Measurements from ENCODE around the gene CPA3.

CPA3 gene

DNA sequence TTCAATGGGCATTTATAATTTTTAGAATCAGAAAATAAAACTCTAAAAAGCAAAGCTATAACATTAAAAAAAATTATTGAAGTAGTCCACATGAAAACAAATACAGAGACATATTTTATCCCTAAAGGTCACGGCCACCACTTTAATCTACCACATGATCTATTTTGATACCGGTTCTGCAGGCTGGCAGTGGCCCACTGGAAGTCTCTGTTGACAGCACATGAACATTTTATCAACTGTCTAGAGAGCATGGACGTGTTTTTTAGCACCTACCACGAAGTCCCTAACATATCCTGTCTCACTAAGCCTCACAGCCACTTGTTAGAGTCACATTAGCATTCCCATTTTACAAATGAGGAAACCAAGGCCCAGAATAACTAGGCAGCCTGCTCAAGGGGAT, 1.8 kb upstream of the CPA3 start:
- no peak for DNase-seq

DNA sequence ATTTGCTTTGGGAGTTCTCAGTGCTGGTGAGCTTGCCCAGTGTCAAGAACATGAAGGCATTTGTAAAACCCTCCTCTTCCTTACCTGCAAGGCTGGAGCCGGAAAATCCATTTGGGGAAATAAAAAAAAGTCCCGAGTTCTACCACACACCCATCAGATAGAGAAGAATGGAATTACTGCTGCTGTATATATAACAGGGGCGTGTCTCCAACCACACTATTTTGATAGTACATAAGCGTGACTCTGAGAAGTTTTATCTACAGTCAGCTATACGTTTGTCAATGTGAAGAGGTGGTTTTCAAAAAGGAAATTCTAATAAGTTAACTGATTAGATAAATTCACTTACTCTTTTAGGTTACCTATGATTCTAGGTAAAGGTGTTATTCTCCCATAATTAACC, 1.3 kb upstream of the CPA3 start:
- no peak for DNase-seq

DNA sequence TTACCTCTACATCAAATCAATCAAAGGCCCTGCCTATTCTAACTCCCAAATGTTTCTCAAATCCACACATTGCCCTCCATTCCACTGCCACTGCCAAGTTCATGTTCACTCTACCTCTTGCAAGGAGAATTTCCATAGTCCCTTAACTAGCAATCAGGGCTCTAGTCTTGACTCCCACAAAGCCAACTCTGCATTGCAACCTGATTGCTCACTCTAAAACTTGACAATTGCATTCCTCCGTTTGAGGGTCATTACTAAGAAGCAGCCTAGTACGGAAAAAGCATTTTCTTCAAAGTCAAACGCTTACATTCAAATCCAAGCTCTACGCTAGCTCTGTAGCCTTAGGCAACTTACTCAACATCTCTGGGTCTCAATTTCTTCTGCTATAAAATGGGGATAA, 1.2 kb downstream of the CPA3 start:
- no peak for DNase-seq

DNA sequence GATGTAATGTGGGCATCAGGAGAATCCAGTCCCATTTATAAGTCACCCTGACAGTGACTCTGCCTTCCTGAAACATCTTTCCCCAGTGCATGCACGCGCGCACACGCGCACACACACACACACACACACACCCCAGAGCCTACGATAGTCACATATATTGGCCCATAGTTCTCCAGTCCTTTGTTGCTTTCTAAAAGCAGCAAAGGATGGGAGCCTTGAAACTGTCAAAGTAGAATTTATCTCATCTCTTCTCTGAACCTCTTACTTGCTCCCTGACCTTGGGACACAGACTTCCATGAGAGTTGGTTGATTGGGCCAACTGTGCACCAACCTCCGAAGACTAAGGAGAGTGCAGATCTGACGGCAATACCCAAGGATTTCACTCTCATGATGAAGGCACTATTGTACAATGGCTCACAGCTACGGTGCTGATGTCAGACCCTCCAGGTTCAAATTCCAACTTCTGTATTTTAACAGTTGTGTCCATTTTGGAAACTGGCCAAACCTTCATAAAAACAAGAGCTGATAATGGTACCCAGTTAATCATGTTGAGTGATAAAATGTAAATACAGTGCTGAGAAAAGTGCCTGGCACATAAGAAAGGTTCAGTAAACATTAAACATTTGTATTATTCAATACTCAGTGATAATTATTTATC, 8.3 kb downstream of the CPA3 start:
- no peak for DNase-seq

DNA sequence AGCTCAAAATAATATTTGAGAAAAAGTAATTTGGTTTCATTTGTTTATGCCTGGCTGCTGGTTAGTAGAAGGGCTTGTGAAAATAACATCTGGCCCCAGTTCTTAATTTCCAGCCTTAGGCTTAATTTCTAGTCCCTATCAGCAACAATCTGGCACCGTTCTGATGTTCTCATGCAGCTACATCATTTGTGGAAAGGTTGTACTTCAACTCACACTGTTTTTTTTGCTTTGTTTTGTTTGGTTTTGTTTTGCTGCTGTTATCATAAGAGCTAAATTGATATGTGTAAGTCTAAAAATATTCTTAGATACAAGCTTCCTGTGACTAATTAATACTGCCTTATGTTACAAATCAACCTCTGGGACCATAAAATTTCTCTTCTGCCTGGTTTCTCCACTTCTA, 8.9 kb downstream of the CPA3 start:
- DNase-seq, result no peak

DNA sequence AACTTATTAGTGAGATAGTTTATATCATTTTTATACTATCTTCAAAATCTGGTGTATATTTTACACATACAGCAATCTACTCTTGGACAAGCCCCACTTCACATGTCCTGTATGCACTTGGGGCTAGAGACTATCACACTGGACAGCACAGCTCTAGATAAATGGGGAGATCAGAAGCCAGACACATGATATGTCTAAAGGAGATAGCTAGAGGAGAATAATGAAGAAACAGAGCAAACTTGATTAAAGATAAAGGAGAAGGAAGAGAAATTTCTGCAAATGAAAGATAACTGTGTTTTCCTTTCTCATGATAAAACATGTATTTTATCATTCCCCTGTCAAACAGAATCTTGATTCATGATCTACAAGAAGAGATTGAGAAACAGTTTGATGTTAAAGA, 13.0 kb downstream of the CPA3 start:
- no peak for DNase-seq

DNA sequence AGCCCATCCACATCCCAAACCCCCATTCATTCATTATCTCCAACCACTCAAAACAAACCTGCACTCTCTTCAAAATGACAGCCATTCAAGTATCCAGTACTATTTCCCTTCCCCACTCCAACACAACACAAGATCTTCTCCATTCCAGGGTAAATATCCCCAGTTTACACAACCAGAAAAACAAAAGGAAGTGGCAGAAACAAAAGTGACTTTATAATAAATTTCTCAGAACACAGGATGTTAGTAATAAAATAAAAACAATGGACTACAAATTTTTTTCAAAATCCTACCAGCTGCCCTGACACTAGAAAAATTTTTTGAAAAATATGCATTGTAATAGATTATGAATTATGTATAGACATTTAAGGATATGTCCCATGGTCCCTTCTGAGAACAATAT, 14.2 kb downstream of the CPA3 start:
- no peak for DNase-seq

DNA sequence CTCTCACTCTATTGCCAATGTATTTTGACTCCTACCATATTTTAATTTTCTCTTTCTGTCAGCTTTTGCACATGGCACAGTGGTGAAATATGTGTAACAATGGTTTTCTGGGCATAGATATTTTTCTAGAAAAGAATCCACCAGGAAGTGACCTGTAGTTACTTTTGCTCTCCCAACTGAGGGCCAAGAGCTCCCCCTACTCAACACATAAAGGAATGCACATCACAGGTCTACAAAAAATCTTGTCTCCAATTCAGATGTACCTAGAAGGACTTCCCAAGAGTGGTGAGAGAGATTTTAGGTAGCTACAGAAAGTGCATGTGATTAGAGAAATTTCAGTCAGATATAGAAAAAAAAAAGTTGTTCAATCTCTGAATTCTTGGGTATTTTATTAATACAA, 15.6 kb downstream of the CPA3 start:
- DNase-seq, result no peak

DNA sequence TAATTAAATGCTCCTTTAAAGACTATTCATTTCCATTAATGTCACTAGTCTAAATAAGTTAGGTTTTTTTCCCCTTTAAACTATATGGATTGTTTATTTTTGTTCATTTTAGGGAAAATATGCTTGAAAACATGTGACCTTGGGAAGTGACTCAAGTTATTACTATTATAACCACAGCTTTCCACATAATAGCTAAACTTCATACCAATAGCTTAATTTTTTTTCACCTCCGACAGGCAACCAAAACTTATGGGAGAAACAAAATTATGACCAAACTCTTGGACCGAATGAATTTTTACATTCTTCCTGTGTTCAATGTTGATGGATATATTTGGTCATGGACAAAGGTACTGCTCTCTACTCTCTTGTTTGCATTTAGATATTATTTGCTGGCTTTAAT, 16.2 kb downstream of the CPA3 start:
- no peak for DNase-seq

DNA sequence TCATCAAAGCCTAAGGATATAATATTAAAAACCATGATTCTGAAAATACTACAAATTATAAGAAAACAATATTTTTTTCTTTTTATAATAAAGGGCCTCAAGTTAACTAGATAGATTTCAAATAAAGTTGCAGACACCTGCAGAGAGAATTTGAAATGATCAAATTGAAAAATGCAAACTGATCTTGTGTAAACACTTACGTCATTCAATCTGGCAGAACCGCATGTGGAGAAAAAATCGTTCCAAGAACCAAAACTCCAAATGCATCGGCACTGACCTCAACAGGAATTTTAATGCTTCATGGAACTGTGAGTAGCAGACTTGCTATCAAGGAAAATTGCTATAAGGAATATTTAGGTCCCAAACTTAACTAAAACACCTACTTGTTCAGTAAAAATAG, 17.2 kb downstream of the CPA3 start:
- DNase-seq, result no peak

DNA sequence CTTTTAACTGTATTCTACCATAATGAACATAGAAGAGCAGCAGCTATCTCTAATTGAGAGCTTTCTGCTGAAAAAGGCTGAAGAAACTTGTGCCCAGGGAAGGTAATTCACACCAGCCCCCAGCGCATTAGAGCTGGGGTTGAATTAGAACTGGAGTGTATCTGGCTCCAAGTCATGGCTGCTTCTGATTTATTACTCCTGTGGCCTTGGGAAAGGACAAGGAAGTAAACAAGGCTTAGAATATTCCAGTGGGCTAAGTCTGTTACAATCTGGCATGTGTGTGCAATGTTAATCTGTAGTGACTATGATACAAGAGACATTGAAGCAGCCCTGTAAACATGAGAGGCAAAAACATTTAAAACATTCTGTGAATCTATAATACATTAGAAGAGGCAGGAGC, 18.1 kb downstream of the CPA3 start:
- no peak for DNase-seq

DNA sequence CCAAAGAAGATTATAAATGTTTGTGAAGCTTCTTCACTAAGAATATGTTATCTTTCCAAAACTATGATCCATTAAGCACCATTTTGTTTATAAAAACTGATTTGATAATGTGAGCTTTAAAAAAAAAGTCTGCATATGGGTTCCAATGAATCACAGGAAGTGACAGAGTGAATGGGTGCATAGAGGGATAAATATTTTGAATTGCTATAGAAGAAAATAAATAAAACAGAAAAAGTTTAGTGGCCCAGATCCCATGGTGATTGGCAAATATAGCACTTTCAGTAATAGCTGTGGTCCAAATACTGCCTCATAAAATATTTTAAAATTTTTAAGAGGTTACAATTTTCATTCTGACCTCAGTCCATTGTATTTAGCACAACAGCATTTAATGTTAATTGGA, 19.2 kb downstream of the CPA3 start:
- DNase-seq, result no peak

DNA sequence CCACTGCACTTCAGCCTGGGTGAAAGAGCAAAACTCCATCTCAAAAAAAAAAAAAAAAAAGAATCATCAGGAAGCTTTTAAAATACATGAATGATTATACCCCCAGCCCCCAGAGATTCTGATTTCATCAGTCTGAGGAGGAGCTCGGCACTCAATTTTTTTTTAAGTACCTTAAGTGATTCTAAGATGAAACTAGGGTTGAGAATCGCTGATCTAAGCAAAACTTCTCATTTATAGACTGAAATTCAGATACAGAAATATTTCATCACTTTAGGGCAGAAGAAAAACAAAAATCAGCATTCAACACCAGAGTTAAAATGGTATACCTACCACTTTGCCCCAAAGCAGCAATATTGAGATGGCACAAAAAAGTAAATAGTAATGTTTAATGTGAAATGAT, 24.7 kb downstream of the CPA3 start:
- no peak for DNase-seq

DNA sequence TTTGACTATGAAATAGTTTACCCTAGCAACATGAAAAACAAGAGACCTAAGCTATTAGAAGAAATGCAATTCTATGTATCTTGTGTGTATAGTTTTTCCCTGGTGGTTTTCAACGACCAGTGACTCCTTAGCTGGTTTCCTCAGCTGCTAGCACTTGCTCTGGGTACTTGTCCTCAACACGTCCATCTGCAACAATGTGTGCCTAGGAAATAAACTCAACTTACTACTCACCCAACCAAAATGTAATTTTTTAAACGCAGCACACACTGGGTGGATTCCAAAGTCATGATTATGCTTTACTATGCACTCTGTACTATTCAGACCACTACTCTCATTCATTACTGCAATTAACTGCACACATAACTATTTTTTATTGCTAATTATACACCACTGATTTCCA, 31.0 kb downstream of the CPA3 start:
- DNase-seq, result no peak

DNA sequence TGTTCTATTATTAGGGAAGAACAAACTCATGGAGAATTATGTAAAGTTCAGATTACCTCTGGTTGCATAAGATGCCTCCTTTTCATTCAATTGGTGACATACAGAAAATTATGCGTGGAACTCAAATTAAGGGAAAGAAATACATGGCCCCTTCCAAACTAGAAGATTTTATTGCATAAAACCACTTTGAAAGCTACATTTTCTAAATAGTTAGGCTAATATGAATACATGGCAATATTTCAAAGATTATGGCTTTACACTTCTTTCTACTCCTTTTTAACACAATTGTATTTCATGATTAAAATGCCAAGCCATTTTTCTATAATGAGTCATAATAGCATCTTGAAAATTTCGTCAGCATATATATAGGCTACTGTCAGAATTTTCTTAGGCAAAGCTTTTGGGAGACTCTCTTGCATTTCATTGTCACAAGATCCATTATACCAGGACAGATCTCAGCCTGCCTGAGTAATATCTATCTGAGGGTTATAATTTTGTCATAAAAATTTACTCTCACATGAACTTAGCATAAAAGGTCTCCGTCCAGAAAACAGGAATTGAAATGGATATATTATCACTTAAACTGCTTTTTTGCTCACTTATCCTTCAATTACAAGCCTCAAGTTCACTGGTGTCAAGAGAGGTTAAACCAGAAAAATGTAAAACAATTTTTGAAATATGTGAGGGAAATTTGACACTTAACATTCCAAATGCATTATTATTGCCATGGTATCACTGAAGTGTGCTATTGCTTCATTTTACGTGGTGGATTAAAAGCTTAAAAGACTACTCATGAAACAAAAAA, 37.1 kb downstream of the CPA3 start:
- no peak for DNase-seq

DNA sequence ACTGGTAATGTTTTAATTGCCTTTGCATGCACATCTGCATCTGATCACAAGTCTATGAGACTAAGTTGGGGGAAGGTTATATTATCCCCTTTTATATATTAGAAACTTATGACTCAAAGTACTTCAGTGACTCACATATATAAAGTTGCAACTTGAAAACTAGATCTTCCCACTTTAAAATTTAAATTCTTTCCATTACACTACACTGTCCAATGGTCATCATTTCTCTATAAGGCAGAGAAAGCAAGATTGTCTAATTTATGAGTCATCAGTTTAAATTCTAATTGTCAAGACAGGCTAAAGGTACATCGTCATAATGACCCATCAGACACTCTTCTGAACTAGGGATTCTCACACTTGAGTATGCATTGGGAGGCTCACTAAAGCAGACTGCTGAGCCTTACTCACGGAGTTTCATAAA, 37.9 kb downstream of the CPA3 start:
- DNase-seq, result no peak

DNA sequence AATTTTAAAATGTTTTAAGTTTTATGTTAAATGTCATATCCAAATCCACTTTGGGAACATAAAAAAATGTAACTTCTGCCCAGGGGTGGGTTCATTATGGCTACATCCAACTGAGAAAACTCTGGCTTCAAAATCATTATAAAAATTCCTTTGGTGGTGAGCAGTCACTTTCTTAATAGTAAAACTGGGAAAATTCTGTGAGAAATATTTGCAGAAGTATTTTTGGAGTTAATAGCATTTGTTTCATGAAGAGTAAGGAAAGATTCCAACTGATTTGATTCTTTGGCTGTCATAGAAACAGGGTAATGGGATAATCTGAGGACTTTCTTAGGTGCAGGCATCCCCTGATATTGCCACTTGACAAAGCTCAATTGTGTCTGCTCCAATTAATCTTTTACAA, 38.8 kb downstream of the CPA3 start:
- no peak for DNase-seq

DNA sequence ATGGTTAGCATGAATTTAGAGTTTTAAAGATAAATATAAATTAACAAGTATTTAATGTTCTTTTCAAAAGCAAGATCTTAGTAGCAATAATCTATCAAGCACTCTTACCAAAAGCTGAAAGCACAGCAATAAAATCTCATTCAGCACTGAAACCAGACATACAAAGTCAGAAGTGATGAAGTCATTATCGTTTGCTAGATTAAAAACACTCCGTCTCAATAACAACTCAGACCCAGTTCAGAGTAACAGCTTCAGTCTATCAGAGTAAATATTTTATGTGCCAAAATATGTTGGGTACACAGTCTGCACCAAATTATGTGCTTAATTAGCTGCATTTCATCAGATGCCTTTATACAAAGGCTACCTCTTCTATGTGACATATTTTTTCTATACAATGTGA, 41.6 kb downstream of the CPA3 start:
- no peak for DNase-seq

DNA sequence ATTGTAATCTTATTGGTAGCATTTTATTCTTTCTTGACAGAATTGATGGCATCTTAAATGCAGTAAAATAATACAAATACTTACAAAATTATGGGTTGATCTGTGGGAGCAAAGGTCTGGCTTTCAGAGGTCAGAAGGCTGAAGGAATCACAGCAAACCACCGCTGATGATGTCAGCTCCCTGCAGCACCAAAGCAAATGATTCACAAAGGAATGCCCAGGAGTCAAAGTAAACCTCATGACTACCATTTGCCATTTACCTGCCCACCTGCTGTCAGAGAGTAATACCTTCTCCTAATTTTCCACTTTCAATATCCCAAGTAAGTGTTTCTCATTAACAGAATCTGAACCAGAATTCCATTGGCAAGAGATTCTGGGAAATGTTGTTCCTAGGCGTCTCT, 46.1 kb downstream of the CPA3 start:
- no peak for DNase-seq

DNA sequence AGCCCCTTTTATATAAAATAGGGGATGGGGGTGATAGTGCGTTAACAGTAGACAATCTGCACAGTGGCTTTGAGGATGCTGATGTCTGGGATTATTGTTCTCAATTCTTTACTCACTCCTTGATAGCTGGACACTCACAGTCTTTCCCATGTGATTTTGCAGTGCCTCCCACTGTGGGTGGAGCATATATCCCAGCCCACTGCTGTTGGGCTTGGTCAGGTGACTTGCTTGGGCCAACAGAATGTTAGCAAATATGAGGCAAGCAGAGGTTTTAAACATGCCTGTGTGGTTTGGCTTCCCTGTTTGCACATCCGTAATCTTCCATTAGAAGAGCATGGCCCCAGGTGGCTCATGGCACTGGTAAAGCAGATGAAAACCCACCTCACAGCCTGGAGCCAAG, 46.5 kb downstream of the CPA3 start:
- no peak for DNase-seq

DNA sequence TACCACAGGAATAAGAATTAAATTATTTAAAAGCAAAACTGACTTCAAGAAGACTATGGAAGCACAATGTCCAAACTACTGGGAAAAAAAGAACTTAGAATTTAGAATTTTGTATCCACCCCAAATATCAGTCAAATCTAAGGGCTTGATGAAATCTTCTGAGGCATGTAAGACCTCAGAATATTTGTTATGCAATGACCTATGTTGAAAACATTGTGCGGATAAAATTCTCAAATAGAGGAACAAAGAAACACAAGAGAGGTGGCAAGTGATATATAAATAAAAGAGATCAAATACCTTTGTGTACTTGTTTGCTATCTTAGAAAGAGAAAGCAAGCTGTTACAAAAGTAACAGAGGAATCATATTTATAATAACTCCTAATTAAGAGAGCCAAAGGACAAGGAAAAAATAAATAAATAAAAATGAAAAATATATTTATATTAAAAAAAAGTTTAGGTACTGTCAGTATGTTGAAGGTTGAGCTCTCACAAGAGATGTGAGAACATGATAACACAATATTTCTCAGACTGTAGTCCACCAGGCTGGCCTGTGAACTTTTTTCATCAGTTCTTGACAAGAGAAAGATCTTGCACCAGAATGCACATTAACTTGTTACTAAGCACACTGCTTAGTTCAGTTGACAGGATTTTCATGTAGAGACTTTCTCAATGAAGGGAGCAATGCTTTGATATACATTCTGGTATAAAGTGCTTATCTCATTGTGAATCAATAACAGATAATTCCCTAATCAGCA, 50.0 kb downstream of the CPA3 start:
- no peak for DNase-seq

DNA sequence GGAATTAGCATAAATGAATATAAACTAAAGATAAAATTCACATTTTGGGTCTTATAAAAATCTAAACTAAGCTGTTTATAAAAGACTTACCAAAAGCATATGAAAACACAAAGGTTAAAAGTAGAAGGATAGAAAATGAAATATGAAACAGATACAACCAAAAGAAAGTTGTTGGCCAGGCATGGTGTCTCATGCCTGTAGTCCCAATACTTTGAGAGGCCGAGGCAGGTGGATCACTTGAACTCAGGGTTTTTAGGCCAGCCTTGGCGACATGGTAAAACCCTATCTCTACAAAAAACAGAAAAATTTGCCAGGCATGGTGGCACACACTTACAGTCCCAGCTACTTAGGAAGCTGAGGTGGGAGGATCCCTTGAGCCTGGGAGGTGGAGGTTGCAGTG, 51.0 kb downstream of the CPA3 start:
- no peak for DNase-seq

DNA sequence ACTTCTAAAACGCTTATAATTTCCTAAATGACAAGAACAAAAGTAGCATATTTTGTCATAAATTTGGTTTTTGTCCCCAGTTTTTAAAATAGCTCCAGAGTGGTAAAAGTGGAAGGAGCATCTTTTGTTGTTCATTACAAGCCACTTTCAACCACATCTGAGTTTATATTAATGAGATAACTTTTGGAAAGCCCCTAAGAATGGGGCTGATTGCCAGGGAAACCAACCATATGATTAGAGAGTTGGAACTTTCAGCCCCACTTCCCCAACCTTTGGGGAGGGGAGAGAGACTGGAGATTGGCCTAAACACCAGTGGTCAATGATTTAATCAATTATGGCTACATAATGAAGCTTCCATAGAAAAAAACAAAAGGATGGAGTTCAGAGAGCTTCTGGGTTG, 57.4 kb downstream of the CPA3 start:
- no peak for DNase-seq

DNA sequence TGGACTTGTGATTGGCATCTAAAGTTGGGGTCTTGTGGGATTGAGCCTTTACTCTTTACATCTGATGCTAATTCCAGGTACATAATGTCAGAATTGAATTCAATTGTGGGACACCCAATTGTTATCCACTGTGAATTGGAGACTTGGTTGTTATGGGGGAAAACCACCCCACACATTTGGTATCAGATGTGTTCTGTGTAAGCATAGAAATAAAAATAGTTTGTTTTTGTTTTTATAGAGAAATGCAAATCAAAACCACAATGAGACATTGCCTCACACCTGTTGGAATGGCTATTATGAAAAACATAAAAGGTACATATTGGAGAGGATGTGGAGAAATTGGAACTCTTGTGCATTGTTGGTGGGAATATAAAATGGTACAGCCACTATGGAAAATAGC, 58.5 kb downstream of the CPA3 start:
- DNase-seq, result no peak
